HG02759 (cell line): ENCODE measurements around the gene MBD3L3.
"Not testable (repeated sequence)": the region's sequence is repeated elsewhere in the genome, so short reads cannot be mapped to it uniquely, and the experiment has no call there.

Experiments
- ATAC-seq: cut with Tn5 transposase; IDR thresholded peaks from one replicate; pipeline ENCODE4 v1.9.1; 2021; ENCODE audit warnings: mild to moderate bottlenecking, moderate library complexity; ENCODE audit not compliant: unreplicated experiment

MBD3L3 gene

GRCh38 chr19:7063764-7064418 lies 5.4 kb upstream of the MBD3L3 start:
- ATAC-seq: no peak

- no peak for ATAC-seq
These were observed 4.9 kb upstream of the MBD3L3 start for GRCh38 chr19:7063339-7063738.

GRCh38 chr19:7059977-7060376 lies 1.5 kb upstream of the MBD3L3 start:
- not testable (repeated sequence) for ATAC-seq

- not testable (repeated sequence) for ATAC-seq
These were observed 2.1 kb downstream of the MBD3L3 start for GRCh38 chr19:7056371-7056770.

- ATAC-seq: not testable (repeated sequence)
These were observed 2.8 kb downstream of the MBD3L3 start for GRCh38 chr19:7055679-7056078.

GRCh38 chr19:7054635-7055368 lies 3.7 kb downstream of the MBD3L3 start:
- ATAC-seq: not testable (repeated sequence)

GRCh38 chr19:7052896-7053295 lies 5.6 kb downstream of the MBD3L3 start:
- not testable (repeated sequence) for ATAC-seq

- not testable (repeated sequence) for ATAC-seq
These were observed 7.1 kb downstream of the MBD3L3 start for GRCh38 chr19:7051421-7051820.

GRCh38 chr19:7049021-7049420 lies 9.5 kb downstream of the MBD3L3 start, which contains the start of gene MBD3L2:
MBD3L2 (plus strand) TSS chr19:7049321; CDS start chr19:7049374, 53 bp downstream.
- ATAC-seq: not testable (repeated sequence)

- ATAC-seq: not testable (repeated sequence)
These were observed 16.9 kb downstream of the MBD3L3 start for GRCh38 chr19:7041563-7041962.

- not testable (repeated sequence) for ATAC-seq
These were observed 18.4 kb downstream of the MBD3L3 start, which contains the start of gene MBD3L4 for GRCh38 chr19:7040079-7040478. MBD3L4 (minus strand) TSS chr19:7040179; CDS start chr19:7040144, 35 bp downstream.

GRCh38 chr19:7030278-7030677 lies 28.2 kb downstream of the MBD3L3 start, which contains the start of gene MBD3L5:
MBD3L5 (plus strand) TSS chr19:7030578; CDS start chr19:7030612, 34 bp downstream.
- ATAC-seq: not testable (repeated sequence)

GRCh38 chr19:7028790-7029189 lies 29.7 kb downstream of the MBD3L3 start:
- not testable (repeated sequence) for ATAC-seq

GRCh38 chr19:7021331-7021730 lies 37.1 kb downstream of the MBD3L3 start, which contains the start of gene MBD3L2B:
MBD3L2B (minus strand) TSS chr19:7021431; CDS start chr19:7021397, 34 bp downstream.
- not testable (repeated sequence) for ATAC-seq

- no peak for ATAC-seq
These were observed 39.6 kb downstream of the MBD3L3 start for GRCh38 chr19:7018828-7019227.

- no peak for ATAC-seq
These were observed 44.8 kb downstream of the MBD3L3 start for GRCh38 chr19:7013678-7014077.

GRCh38 chr19:7010722-7011593 lies 47.5 kb downstream of the MBD3L3 start:
- no peak for ATAC-seq

- no peak for ATAC-seq
These were observed 50.6 kb downstream of the MBD3L3 start for GRCh38 chr19:7007859-7008258.
